Astrocyte of the cerebellum (primary cell): ENCODE measurements around the gene NUP107.

Experiments used
- DNase-seq: peaks from one replicate; pipeline ENCODE4 v3.0.0-alpha.2; 2011; ENCODE audit warnings: low read depth
- H3K4me3 ChIP-seq: 2 replicates; pipeline ENCODE4 v1.5.1; 2011; ENCODE audit warnings: mild to moderate bottlenecking, low read depth, low read length, moderate library complexity
- in situ Hi-C: cut with HindIII; loops from 2 replicates; pipeline ENCODE4 v1.10.0; 2017; ENCODE audit warnings: low sequenced_read_pairs
- TF ChIP-seq, protein P1 (sequence below): IDR thresholded peaks from 2 replicates; pipeline ENCODE4 v1.5.1; 2012; ENCODE audit warnings: low read length, low read depth, moderate library complexity, mild to moderate bottlenecking; ENCODE audit errors: missing control alignments

The NUP107 gene

DNA sequence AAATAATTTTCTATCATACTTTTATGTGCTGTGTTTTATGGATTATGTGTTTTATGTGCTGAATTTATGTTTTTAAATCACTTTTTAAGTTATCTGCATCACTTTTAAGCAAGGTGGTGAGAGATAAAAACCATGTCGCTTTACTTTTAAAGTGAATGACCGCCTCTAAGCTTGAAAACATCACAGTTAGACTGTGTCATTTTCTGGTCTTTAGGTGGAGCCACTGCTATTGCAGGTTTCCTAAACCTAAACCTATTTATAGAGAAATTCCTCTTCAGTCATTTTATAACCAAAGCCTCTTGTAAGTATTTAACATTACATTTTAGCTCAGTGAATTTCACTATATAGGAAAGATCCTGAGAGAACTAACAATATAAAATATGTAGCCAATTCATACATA is 100.2 kb downstream of the NUP107 start:
- H3K4me3 ChIP-seq = no peak overlapping the region
- TF ChIP-seq, protein P1, sequence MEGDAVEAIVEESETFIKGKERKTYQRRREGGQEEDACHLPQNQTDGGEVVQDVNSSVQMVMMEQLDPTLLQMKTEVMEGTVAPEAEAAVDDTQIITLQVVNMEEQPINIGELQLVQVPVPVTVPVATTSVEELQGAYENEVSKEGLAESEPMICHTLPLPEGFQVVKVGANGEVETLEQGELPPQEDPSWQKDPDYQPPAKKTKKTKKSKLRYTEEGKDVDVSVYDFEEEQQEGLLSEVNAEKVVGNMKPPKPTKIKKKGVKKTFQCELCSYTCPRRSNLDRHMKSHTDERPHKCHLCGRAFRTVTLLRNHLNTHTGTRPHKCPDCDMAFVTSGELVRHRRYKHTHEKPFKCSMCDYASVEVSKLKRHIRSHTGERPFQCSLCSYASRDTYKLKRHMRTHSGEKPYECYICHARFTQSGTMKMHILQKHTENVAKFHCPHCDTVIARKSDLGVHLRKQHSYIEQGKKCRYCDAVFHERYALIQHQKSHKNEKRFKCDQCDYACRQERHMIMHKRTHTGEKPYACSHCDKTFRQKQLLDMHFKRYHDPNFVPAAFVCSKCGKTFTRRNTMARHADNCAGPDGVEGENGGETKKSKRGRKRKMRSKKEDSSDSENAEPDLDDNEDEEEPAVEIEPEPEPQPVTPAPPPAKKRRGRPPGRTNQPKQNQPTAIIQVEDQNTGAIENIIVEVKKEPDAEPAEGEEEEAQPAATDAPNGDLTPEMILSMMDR = no peak
- no peak for DNase-seq
- in situ Hi-C loops = no loop called here

DNA sequence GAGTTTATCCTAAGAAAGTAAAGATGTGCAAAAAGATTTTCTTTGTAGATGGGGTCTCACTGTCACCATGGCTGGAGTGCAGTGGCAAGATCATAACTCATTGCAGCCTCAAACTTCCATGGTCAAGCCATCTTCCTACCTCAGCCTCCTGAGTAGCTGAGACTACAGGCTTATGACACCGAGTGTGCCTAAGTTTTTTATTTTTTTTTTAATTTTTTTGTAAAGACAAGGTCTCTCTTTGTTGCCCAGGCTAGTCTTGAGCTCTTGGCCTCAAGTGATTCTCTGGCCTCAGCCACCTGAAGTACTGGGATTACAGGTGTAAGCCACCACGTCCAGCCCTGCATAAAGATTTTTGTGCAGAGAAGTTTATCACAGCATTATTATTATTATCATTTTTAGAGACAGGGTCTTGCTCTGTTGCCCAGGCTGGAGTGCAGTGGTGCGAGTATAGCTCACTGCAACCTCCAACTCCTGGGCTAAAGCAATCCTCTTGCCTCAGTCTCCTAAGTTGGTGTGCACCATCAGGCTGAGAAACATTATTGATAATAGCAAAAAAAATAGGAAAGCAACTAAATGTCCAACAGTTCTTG is 101.9 kb downstream of the NUP107 start:
- in situ Hi-C loops = no loop called here

DNA sequence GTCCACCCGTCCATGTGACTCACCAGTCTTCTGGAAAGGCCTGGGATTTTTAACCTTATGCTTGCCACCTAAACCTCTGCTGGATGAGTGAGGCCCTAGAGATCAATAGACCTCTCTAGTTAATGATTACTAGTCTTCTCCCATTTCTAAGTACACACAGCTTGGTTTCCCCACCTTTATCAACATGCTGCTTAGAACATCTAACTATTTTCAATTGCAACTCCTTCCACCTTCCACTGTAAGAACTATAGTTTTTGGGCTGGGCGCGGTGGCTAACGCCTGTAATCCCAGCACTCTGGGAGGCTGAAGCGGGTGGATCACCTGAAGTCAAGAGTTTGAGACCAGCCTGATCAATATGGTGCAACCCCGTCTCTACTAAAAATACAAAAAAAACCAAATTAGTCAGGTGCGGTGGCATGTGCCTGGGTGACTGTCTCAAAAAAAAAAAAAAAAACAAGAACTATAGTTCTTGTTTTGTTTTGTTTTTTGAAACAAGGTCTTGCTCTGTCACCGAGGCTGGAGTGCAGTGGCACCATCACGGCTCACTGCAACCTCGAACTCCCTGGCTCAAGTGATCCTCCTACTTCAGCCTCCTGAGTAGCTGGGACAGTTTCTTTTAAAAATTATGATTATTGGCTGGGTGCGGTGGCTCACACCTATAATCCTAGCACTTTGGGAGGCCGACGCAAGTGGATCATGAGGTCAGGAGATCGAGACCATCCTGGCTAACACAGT is 102.5 kb downstream of the NUP107 start:
- H3K4me3 ChIP-seq = no peak overlapping the region
- in situ Hi-C loops = no loop called here
- no peak for DNase-seq
- TF ChIP-seq, protein P1 = no peak

More for the DNA sequence above, 101.9 kb downstream of the NUP107 start:
- TF ChIP-seq, protein P1 = no peak
- H3K4me3 ChIP-seq = no peak overlapping the region
- no peak for DNase-seq

DNA sequence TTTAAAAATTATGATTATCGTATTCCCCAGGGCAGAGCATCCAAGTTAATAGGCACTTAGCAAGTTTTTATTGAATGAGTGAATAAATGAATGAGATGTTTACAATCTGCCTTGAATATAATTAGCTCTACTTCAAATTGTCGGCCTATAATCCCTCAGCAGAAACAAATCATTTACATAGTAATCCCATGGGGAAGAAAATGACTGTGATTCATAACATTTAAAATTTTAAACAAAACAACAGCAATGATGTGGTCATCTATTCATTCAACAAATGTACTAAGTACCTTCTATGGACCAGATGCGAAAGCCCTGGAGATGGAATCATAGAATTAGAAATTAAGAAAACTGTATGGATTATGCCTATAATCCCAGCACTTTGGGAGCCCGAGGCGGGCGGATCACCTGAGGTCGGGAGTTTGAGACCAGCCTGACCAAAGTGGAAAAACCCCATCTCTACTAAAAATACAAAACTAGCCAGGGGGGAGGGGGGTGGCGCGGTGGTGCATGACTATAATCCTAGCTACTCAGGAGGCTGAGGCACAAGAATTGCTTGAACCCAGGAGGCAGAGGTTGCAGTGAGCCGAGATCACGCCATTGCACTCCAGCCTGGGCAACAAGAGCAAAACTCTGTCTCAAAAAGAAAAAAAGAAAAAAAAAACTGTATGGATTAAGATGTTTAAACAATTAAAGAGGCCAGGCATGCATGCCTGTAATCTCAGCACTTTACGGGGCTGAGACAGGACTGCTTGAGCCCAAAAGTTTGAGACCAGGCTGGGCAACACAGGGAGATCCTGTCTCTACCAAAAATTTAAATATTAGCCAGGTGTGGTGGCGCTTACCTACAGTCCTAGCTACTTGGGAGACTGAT is 103.5 kb downstream of the NUP107 start:
- TF ChIP-seq, protein P1 = no peak

DNA sequence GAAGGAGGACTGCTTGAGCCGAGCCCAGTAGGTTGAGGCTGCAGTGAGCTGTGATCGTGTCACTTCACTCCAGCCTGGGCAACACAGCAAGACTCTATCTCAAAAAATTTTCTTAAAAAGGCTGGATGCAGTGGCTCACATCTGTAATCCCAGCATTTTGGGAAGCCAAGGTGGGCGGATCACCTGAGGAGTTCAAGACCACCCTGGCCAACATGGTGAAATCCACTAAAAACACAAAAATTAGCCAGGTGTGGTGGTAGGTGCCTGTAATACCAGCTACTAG is 104.1 kb downstream of the NUP107 start:
- no peak for DNase-seq
- TF ChIP-seq, protein P1 = no peak
- in situ Hi-C loops = no loop called here
- no peak overlapping the region for H3K4me3 ChIP-seq

More for the DNA sequence above, 103.5 kb downstream of the NUP107 start:
- in situ Hi-C loops = no loop called here
- DNase-seq = no peak
- no peak overlapping the region for H3K4me3 ChIP-seq

DNA sequence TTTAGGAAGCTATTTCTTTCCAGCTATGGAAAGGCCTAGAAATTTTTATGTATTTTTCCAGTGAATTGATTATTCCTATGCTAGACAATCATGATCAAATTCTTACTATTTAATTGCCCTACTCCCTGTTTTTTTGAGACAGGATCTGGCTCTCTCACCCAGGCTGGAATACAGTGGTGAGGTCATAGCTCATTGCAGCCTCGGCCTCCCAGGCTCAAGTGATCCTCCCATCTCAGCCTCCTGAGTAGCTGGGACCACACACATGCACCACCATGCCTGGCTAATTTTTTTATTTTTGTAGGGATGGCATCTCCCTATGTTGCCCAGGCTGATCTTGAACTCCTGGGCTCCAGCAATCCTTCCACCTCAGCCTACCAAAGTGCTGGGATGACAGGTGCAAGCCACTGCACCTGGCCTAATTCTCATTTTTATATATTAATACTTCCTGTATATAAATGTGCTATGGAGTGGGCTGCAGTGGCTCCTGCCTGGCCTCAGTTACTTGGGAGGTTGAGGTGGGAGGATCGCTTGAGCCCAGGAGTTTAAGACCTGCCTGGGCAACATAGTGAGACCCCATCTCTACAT is 105.2 kb downstream of the NUP107 start:
- in situ Hi-C loops = no loop called here
- H3K4me3 ChIP-seq = no peak overlapping the region
- DNase-seq = no peak
- TF ChIP-seq, protein P1 = no peak
